ENCODE measurements around the gene C1QC.

Gene C1QC

GRCh38 chr1:22650089-22650693, 6.8 kb downstream of the C1QC start:
- TF ChIP-seq GATA3 (IDR thresholded peaks at IDR 0.05; ENCODE audit: low read depth, low read length) (no peak), GATA2 (IDR thresholded peaks at IDR 0.05; ENCODE audit: low read depth, low read length) (no peak)

DNA sequence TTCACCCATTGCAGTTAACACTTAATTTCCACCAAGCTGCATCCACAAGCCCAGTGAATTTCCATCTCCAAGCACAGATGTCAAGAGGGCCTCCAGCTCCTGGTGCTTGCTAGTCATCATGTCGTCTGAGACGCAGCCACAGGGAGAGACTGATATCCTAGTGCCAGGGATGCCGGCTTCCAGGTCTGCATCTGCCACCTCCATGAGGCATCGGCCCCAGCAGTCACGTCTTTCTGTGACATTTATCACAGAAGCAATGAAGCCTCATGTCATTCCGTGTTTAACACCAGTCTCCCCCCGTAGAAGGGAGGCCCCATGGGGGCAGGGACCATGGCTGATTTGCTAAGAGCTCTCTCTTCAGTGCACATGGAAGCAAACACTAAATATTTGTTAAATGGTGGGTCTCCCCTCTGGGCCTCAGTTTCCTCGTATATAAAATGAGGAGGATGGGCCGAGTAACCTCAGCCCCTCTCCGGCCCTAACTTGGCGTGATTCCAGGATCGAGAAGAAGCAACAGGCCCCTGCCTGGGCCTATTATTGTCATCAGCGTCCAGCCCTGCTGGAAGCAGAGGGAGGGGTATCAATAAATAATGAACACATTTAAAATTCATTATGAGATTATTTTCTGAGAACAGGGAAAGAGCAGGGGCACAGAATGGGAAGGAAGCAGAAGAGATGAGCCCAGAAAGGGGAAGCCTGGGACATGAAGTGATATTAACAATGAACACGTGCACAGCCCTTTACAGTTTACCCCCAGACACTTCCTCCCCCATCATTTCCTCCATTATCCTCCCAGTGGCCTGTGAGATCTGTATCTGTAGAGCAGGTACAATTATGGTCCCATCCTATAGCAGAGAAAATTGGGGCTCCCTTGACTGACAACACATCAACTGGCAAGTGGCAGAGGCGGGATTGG, 8.8 kb downstream of the C1QC start:
- no peak for TF ChIP-seq GATA2 (IDR thresholded peaks at IDR 0.05; ENCODE audit: low read depth, low read length)
- TF ChIP-seq GATA3 (IDR thresholded peaks at IDR 0.05; ENCODE audit: low read depth, low read length): no peak

DNA sequence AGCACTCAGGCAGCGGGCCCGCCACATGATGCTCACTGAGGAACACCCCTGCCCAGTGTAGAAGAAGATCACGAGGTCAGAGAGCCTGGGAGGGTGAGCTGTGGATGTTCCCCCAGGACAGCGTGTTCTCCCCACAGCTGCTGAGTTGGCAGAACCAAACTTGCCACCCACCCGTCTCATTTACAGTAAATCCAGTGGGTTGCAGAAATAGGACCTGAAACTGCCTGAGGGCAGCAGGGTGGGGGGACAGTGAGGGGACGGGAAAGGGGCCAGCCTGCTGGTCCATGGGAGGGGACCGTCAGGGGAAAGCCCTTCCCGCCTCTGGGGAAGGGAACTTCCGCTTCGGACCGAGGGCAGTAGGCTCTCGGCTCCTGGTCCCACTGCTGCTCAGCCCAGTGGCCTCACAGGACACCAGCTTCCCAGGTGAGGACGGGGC, 9.5 kb downstream of the C1QC start, which contains the start of gene C1QB:
C1QB (plus strand) TSS at position 356 of the 436 bp plus-strand sequence. CDS start 6,227 bp downstream, outside the sequence.
- TF ChIP-seq GATA3 (IDR thresholded peaks at IDR 0.05; ENCODE audit: low read depth, low read length) (no peak), GATA2 (IDR thresholded peaks at IDR 0.05; ENCODE audit: low read depth, low read length) (no peak)

DNA sequence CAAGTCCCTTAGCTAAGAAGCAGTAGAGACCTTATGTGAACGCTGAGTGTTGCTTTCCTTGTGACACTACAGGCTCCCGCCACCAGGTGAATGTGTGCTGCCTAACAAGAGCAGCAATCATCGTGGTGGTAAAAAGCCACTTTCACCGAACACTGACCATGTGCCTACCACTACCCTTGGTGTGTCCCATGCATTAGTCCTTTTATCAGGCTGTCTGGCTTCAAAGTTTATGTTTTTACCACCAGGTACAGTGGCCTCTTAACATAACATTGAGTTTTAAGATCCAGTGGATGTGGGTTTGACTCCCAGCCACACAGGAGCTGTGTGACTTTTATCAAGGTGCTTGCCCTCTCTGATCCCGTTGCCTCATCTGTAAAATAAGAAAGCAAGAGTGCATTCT, 11.3 kb downstream of the C1QC start:
- TF ChIP-seq GATA3 (IDR thresholded peaks at IDR 0.05; ENCODE audit: low read depth, low read length) (no peak), GATA2 (IDR thresholded peaks at IDR 0.05; ENCODE audit: low read depth, low read length) (no peak)

GRCh38 chr1:22658385-22659163, 15.1 kb downstream of the C1QC start:
- TF ChIP-seq GATA2 (IDR thresholded peaks at IDR 0.05; ENCODE audit: low read depth, low read length) (no peak), GATA3 (IDR thresholded peaks at IDR 0.05; ENCODE audit: low read depth, low read length) (no peak)

GRCh38 chr1:22660716-22661241, 17.3 kb downstream of the C1QC start:
- TF ChIP-seq GATA3 (IDR thresholded peaks at IDR 0.05; ENCODE audit: low read depth, low read length) (no peak), GATA2 (IDR thresholded peaks at IDR 0.05; ENCODE audit: low read depth, low read length) (no peak)

DNA sequence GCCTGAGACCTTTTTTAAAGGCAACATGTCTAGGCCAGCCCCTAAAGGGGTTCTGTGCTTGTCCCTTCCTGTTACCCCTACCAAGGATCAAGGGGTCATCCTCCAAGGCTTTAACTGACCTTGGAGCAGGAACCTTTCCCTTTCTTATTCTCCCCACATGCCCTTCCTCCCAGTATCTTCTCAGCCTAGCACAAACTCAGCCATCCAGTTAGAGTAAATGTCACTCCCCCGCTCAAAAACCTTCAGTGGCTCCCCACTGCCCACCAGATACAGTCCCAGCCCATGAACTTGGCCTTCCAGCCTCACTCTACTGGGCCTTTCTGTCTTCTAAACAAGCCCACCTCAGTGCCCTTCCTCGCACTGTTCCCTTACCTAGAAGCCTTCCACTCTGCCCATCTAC, 18.4 kb downstream of the C1QC start:
- TF ChIP-seq GATA3 (IDR thresholded peaks at IDR 0.05; ENCODE audit: low read depth, low read length) (no peak), GATA2 (IDR thresholded peaks at IDR 0.05; ENCODE audit: low read depth, low read length) (no peak)

DNA sequence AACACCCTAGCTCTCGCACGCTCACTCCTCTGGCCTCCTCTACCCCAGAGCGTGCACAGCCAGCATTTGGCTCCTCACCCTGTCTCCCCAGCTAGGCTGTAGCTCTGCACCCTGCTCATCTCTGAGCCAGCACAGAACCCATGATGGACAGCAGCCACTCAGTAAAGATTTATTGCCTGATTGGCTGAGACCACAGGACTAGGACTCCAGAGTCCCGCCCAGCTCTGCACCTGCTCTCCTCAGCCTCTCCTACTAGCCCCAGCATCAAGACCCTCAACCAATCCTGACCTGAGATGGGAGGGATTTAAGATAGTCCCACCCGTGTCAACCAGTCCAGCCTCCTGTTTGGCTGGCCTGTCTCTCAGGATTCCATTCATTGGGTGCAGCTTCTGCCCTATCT, 18.9 kb downstream of the C1QC start:
- TF ChIP-seq GATA2 (IDR thresholded peaks at IDR 0.05; ENCODE audit: low read depth, low read length): no peak

- TF ChIP-seq GATA3 (IDR thresholded peaks at IDR 0.05; ENCODE audit: low read depth, low read length): no peak
Measured at GRCh38 chr1:22662986-22663408, 19.6 kb downstream of the C1QC start.

- no peak for TF ChIP-seq GATA3 (IDR thresholded peaks at IDR 0.05; ENCODE audit: low read depth, low read length)
- TF ChIP-seq GATA2 (IDR thresholded peaks at IDR 0.05; ENCODE audit: low read depth, low read length): no peak
Measured at GRCh38 chr1:22665752-22666151, 22.3 kb downstream of the C1QC start.

DNA sequence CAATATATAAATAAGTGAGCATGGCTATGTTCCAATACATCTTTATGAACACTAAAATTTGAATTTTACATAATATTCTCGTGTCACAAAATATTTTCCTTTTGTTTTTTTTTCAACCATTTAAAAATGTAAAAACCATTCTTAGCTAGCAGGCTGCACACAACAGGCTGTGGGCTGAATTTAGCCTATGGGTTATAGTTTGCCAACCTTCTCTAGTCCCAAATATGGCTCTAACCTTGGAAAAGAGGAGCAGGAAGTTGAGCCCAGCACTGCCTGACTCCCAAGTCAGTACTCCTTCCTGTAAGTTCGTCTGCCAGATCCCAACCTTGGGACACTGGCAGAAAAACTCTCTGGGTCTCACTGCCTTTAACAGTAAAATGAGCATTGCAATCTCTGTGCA, 23.0 kb downstream of the C1QC start:
- no peak for TF ChIP-seq GATA2 (IDR thresholded peaks at IDR 0.05; ENCODE audit: low read depth, low read length)
- no peak for TF ChIP-seq GATA3 (IDR thresholded peaks at IDR 0.05; ENCODE audit: low read depth, low read length)

DNA sequence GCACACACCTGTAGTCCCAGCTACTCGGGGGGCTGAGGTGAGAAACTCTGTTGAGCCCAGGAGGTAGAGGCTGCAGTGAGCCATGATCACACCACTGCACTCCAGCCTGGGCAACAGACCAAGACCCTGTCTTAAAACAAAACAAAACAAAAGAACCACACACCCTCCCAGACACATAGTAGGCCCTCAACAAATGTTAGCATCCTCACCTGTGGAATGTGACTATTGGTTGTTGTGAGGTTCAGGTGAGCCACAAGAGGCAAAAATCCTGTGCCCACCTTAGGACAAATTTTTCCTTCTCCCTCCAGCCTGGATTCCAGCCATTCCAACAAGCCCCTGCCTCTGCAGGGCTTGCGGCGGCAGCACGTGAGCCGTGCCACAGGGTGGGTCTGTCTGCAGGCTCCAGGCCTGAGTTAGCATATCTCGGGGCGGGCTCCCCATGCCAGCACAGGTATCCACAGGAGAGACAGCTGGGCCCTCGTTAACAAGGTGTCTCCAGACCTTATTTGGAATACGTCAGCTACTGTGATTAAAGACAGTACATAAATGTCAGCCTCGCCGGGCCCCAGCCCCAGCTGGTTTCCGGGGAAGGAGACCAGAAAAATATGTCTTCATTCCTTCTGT, 27.0 kb downstream of the C1QC start:
- TF ChIP-seq GATA3 (IDR thresholded peaks at IDR 0.05; ENCODE audit: low read depth, low read length) (no peak), GATA2 (IDR thresholded peaks at IDR 0.05; ENCODE audit: low read depth, low read length) (no peak)

- no peak for TF ChIP-seq GATA2 (IDR thresholded peaks at IDR 0.05; ENCODE audit: low read depth, low read length)
- no peak for TF ChIP-seq GATA3 (IDR thresholded peaks at IDR 0.05; ENCODE audit: low read depth, low read length)
Measured at GRCh38 chr1:22671999-22672398, 28.6 kb downstream of the C1QC start.

Measured in SH-SY5Y (cell line).